CD4-positive, alpha-beta T cell (primary cell): ENCODE measurements around the gene MAOB. TPM values are rescaled to one million over a fixed set of nuclear protein-coding genes. Genes with fewer than 3 reads are reported as not detected.

Experiments
- ATAC-seq: fragments of 200-7000 bp; cut with Tn5 transposase; one replicate; pipeline ENCODE4 v1.10.0; 2022; ENCODE audit warnings: mild to moderate bottlenecking; ENCODE audit not compliant: poor library complexity
- CTCF ChIA-PET: fragments of 350-600 bp; sonication (Branson Sonifier 250); formaldehyde crosslinking; loops from one replicate; lab custom pipeline; 2021; ENCODE audit warnings: antibody characterized with exemption, inconsistent platforms; lab: Charles Lee
- POLR2A ChIA-PET: fragments of 350-600 bp; sonication (Branson Sonifier 250); formaldehyde crosslinking; loops from one replicate; lab custom pipeline; 2021; ENCODE audit warnings: antibody characterized with exemption, inconsistent platforms; lab: Charles Lee
- DNase-seq, 14 experiments: peaks; one replicate each; pipeline ENCODE4 v3.0.0-alpha.2; 2013 to 2020; ENCODE audit warnings: mixed read lengths in 2 of 14
- H3K27ac ChIP-seq, 2 donors: one replicate each; pipeline versions ENCODE4 v1.5.1 to v1.7.0; 2013; ENCODE audit warnings: low read length in 2 of 2, low read depth in 1 of 2, mild to moderate bottlenecking in 1 of 2
- H3K27me3 ChIP-seq, 2 experiments: 1 replicate in 1 of 2; 2 replicates in 1 of 2; pipeline versions ENCODE4 v1.6.1 to v1.7.0; 2013; ENCODE audit warnings: low read length in 2 of 2, control low read depth in 1 of 2, mild to moderate bottlenecking in 1 of 2, moderate library complexity in 1 of 2; ENCODE audit not compliant: insufficient read depth in 2 of 2, control insufficient read depth in 1 of 2
- H3K36me3 ChIP-seq: one replicate; pipeline ENCODE4 v1.6.1; 2013; ENCODE audit warnings: low read length, control low read depth; ENCODE audit not compliant: insufficient read depth
- H3K4me1 ChIP-seq: one replicate; pipeline ENCODE4 v1.6.1; 2013; ENCODE audit warnings: low read length, control low read depth; ENCODE audit not compliant: insufficient read depth
- H3K4me3 ChIP-seq: one replicate; pipeline ENCODE4 v1.5.1; 2013; ENCODE audit warnings: mild to moderate bottlenecking, low read length, moderate library complexity
- H3K9me3 ChIP-seq, 2 experiments: 1 replicate in 1 of 2; 2 replicates in 1 of 2; pipeline versions ENCODE4 v1.6.1 to v1.7.0; 2013; ENCODE audit warnings: low read length in 2 of 2, mild to moderate bottlenecking in 2 of 2, control low read depth in 1 of 2, moderate library complexity in 1 of 2; ENCODE audit not compliant: control insufficient read depth in 1 of 2, insufficient read depth in 1 of 2
- H3K27ac Mint-ChIP-seq: one replicate; pipeline ENCODE4 v1.8.0; 2020; ENCODE audit warnings: mixed read lengths
- H3K27me3 Mint-ChIP-seq: one replicate; pipeline ENCODE4 v1.8.0; 2021; ENCODE audit warnings: mixed read lengths
- H3K36me3 Mint-ChIP-seq: one replicate; pipeline ENCODE4 v1.8.0; 2021; ENCODE audit warnings: low read depth, mixed read lengths
- H3K4me1 Mint-ChIP-seq: one replicate; pipeline ENCODE4 v1.8.0; 2021; ENCODE audit warnings: low read depth, mixed read lengths
- H3K4me3 Mint-ChIP-seq: one replicate; pipeline ENCODE4 v1.8.0; 2020; ENCODE audit warnings: mild to moderate bottlenecking, mixed read lengths
- H3K9me3 Mint-ChIP-seq: one replicate; pipeline ENCODE4 v1.8.0; 2020; ENCODE audit warnings: mixed read lengths
- intact Hi-C, 2 experiments: fragments of 100-400 bp; cut with DNase I in 1 of 2; cut with micrococcal nuclease in 1 of 2; formaldehyde crosslinking; loops; one replicate each; pipeline versions ENCODE4 v1.15.1 to v1.9.0; 2023 to 2025; cut with DNase I, micrococcal nuclease
- total RNA-seq, 174 experiments: library from RNA in 2 of 174; stranded (reverse) in 2 of 174; gene quantifications; one replicate each; pipeline ENCODE4 v1.2.3 and lab custom pipeline; 2021 to 2026
- TF ChIP-seq, protein P1 (sequence below): fragments of 200-600 bp; IDR thresholded peaks from one replicate; pipeline ENCODE4 v1.8.0; 2022; ENCODE audit warnings: antibody characterized with exemption, mild to moderate bottlenecking

Gene MAOB
- total RNA-seq, 2 experiments from 2014 or later, result not detected

DNA sequence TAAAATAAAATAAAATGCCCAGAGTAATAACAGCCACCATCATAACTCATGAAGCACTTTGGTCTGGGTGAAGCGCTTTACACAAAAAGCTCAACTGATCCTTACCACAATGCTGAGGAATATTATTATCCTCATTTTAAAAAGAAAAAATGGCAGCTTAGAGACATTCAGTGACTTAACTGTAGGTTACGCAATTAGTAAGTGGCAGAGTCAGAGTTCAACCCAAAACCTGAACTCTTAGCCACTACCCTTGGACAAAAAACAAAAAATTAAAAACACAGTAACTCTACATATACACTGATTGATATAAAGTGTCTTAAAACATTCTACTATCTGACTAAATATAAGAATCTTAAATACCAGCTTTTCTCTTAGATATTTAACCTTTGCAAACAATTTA lies 34.9 kb downstream of the MAOB start:
- Histone ChIP-seq H3K9me3 (no peaks in the 10 kb centered on the region), H3K4me3 (no peak overlapping the region), H3K27me3 (no peaks in the 10 kb centered on the region), H3K36me3 (no peaks in the 10 kb centered on the region), H3K27ac (no peak overlapping the region), H3K4me1 (no peaks in the 10 kb centered on the region)
- ChIA-PET POLR2A (no interaction called here), CTCF (no interaction called here)
- TF ChIP-seq, protein P1, sequence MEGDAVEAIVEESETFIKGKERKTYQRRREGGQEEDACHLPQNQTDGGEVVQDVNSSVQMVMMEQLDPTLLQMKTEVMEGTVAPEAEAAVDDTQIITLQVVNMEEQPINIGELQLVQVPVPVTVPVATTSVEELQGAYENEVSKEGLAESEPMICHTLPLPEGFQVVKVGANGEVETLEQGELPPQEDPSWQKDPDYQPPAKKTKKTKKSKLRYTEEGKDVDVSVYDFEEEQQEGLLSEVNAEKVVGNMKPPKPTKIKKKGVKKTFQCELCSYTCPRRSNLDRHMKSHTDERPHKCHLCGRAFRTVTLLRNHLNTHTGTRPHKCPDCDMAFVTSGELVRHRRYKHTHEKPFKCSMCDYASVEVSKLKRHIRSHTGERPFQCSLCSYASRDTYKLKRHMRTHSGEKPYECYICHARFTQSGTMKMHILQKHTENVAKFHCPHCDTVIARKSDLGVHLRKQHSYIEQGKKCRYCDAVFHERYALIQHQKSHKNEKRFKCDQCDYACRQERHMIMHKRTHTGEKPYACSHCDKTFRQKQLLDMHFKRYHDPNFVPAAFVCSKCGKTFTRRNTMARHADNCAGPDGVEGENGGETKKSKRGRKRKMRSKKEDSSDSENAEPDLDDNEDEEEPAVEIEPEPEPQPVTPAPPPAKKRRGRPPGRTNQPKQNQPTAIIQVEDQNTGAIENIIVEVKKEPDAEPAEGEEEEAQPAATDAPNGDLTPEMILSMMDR, result no peak
- Mint-ChIP-seq H3K9me3 (no peaks in the 10 kb centered on the region), H3K4me3 (no peak overlapping the region), H3K4me1 (no peaks in the 10 kb centered on the region), H3K27ac (no peak overlapping the region), H3K36me3 (no peaks in the 10 kb centered on the region), H3K27me3 (no peaks in the 10 kb centered on the region)
- no peak for DNase-seq
- intact Hi-C loops, result no loop called here
- ATAC-seq, result no peak

- Mint-ChIP-seq H3K4me1 (no peaks in the 10 kb centered on the region), H3K27ac (no peak overlapping the region), H3K27me3 (no peaks in the 10 kb centered on the region), H3K9me3 (no peaks in the 10 kb centered on the region), H3K4me3 (no peak overlapping the region), H3K36me3 (no peaks in the 10 kb centered on the region)
- DNase-seq (no peak), ATAC-seq (no peak)
- H3K4me3 ChIP-seq, result no peak overlapping the region
- CTCF ChIA-PET, result no interaction called here
- TF ChIP-seq, protein P1, result no peak
- no peaks in the 10 kb centered on the region for H3K4me1 ChIP-seq
- intact Hi-C loops, result no loop called here
- no peaks in the 10 kb centered on the region for H3K27me3 ChIP-seq
- H3K9me3 ChIP-seq, result no peaks in the 10 kb centered on the region
- POLR2A ChIA-PET, result no interaction called here
- H3K27ac ChIP-seq, result no peak overlapping the region
- H3K36me3 ChIP-seq, result no peaks in the 10 kb centered on the region
These were observed 35.7 kb downstream of the MAOB start for GRCh38 chrX:43846558-43846957.

- TF ChIP-seq, protein P1, result no peak
- CTCF ChIA-PET, result no interaction called here
- Histone ChIP-seq H3K4me3 (no peak overlapping the region), H3K4me1 (no peaks in the 10 kb centered on the region), H3K27ac (no peak overlapping the region), H3K27me3 (no peaks in the 10 kb centered on the region), H3K36me3 (no peaks in the 10 kb centered on the region), H3K9me3 (no peaks in the 10 kb centered on the region)
- H3K36me3 Mint-ChIP-seq, result no peaks in the 10 kb centered on the region
- DNase-seq (no peak), ATAC-seq (no peak)
- intact Hi-C loops, result no loop called here
- POLR2A ChIA-PET, result no interaction called here
- no peak overlapping the region for H3K27ac Mint-ChIP-seq
- H3K4me1 Mint-ChIP-seq, result no peaks in the 10 kb centered on the region
- no peak overlapping the region for H3K4me3 Mint-ChIP-seq
- H3K9me3 Mint-ChIP-seq, result no peaks in the 10 kb centered on the region
- H3K27me3 Mint-ChIP-seq, result no peaks in the 10 kb centered on the region
These were observed 36.5 kb downstream of the MAOB start for GRCh38 chrX:43845776-43846175.
